Hepatocyte (in vitro differentiated cells): ENCODE results near the gene CRAMP1. TPM values are rescaled to one million over a fixed set of nuclear protein-coding genes. Genes with fewer than 3 reads are reported as not detected.
A peak's percentile ranks its signal among the peaks of the same experiment; 100 is the strongest.

Experiments
- DNase-seq: peaks from one replicate; pipeline ENCODE4 v3.0.0-alpha.2; 2016; ENCODE audit warnings: low spot score
- H2AFZ ChIP-seq: fragments of 200-600 bp; sonication (generic); 2 replicates; pipeline ENCODE4 v1.6.0; 2016; ENCODE audit warnings: antibody characterized with exemption, mild to moderate bottlenecking
- H3K27ac ChIP-seq: fragments of 200-600 bp; sonication (generic); 2 replicates; pipeline ENCODE4 v1.5.1; 2016; ENCODE audit warnings: mild to moderate bottlenecking
- H3K27me3 ChIP-seq: fragments of 200-600 bp; sonication (generic); 2 replicates; pipeline ENCODE4 v1.6.1; 2016
- H3K36me3 ChIP-seq: fragments of 200-600 bp; sonication (generic); replicated peaks from 2 replicates; pipeline ENCODE4 v1.5.1; 2016; ENCODE audit warnings: low read depth; ENCODE audit not compliant: insufficient read depth
- H3K4me1 ChIP-seq: fragments of 200-600 bp; sonication (generic); 2 replicates; pipeline ENCODE4 v1.5.1; 2016; ENCODE audit warnings: mild to moderate bottlenecking, moderate library complexity; ENCODE audit not compliant: insufficient read depth
- H3K4me2 ChIP-seq: fragments of 200-600 bp; sonication (generic); 2 replicates; pipeline ENCODE4 v1.6.0; 2016
- H3K4me3 ChIP-seq: fragments of 200-600 bp; sonication (generic); 2 replicates; pipeline ENCODE4 v1.5.1; 2016; ENCODE audit warnings: mild to moderate bottlenecking
- H3K79me2 ChIP-seq: fragments of 200-600 bp; sonication (generic); 2 replicates; pipeline ENCODE4 v1.6.0; 2017; ENCODE audit warnings: mild to moderate bottlenecking
- H3K9me2 ChIP-seq: fragments of 200-600 bp; sonication (generic); replicated peaks from 2 replicates; pipeline ENCODE4 v1.6.0; 2017; ENCODE audit warnings: mild to moderate bottlenecking; ENCODE audit not compliant: insufficient read depth
- H3K9me3 ChIP-seq: fragments of 200-600 bp; sonication (generic); 2 replicates; pipeline ENCODE4 v1.5.1; 2016; ENCODE audit warnings: low read depth, mild to moderate bottlenecking
- H4K20me1 ChIP-seq: fragments of 200-600 bp; sonication (generic); 2 replicates; pipeline ENCODE4 v1.6.0; 2016; ENCODE audit warnings: mild to moderate bottlenecking; ENCODE audit not compliant: insufficient read depth, poor library complexity, severe bottlenecking
- CTCF ChIP-seq: fragments of 200-600 bp; sonication (generic); IDR thresholded peaks from 2 replicates; pipeline ENCODE4 v1.5.1; 2016; ENCODE audit warnings: antibody characterized with exemption, mild to moderate bottlenecking; ENCODE audit not compliant: poor library complexity
- EZH2 ChIP-seq: fragments of 200-600 bp; sonication (generic); IDR thresholded peaks from 2 replicates; pipeline ENCODE4 v1.6.1; 2016; ENCODE audit warnings: antibody characterized with exemption, mild to moderate bottlenecking, borderline replicate concordance
- EZH2phosphoT487 ChIP-seq: fragments of 200-600 bp; sonication (generic); IDR thresholded peaks from one replicate; pipeline ENCODE4 v1.6.1; 2018; ENCODE audit warnings: antibody characterized with exemption, mild to moderate bottlenecking, low read depth, moderate library complexity; ENCODE audit not compliant: unreplicated experiment, severe bottlenecking
- WGBS: methylation state at CpG from one replicate; pipeline ENCODE4 v1.1.6; 2016; ENCODE audit warnings: low lambda C conversion rate; ENCODE audit errors: missing lambda C conversion rate; 5-methylcytosine and 5-hydroxymethylcytosine counted together
- polyA plus RNA-seq: library from polyadenylated mRNA; unstranded; fragments of >200 nt; fragmentation: Nextera tagmentation; extraction: Ambion mirVana; gene quantifications from 2 replicates; pipeline ENCODE4 v1.2.1, GENCODE V29; 2016
- total RNA-seq: library from RNA; depleted of rRNA; stranded (reverse); fragments of >200 nt; gene quantifications from 2 replicates; pipeline ENCODE4 v1.2.3, GENCODE V29; 2014

Gene CRAMP1
- total and polyA plus RNA-seq, 2 experiments from 2014 or later, result 6.7 to 8.2 TPM

- Histone ChIP-seq H2AFZ (no peak overlapping the region), H3K9me2 (no peaks in the 10 kb centered on the region), H3K4me3 (no peak overlapping the region), H3K27ac (peak overlapping the region; percentile 95), H3K9me3 (no peaks in the 10 kb centered on the region), H4K20me1 (no peaks in the 10 kb centered on the region), H3K4me1 (peaks cover 32% of the 10 kb centered on the region), H3K36me3 (no peaks in the 10 kb centered on the region), H3K79me2 (peaks cover 83% of the 10 kb centered on the region), H3K27me3 (no peaks in the 10 kb centered on the region), H3K4me2 (no peak overlapping the region)
- no peak for DNase-seq
- WGBS, result 87% methylated on average over 17 of the region's 17 CpGs
- TF ChIP-seq CTCF, result no peak
- no peak for TF ChIP-seq EZH2phosphoT487
These were observed 75.5 kb downstream of the CRAMP1 start for GRCh38 chr16:1687427-1688316.

DNA sequence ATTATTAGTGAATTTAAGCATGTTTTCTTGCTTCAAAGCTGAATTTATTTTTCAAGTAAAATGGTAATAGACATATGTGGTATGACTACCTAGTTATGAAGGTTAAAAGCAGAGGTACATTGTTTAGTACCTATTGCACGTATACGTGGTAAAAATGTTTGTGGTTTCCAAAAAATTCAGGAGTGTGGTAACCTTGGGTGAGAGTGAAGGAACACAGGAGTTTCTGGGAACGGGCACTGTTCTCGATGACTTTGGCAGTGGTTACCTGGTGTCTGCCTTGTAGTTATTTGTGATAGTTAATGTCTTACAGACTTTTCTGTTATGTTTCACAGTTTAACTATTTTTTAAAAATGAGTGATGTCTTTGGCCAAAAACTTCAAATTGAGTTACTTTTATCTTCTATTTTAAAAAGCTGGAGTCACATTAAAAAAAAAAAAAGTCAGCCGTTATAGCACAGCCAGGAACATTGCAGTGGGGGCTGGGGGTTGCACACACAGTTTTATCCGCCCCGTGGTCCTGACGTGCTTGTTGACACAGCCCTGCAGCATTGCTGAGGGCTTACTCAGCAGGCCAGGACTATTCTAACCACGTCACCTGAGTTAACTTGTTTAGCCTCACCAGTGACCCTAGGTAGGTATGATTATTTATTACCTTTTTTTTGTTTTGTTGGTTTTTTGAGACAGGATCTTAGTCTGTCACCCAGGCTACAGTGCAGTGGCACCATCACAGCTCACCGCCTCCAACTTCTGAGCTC, 76.8 kb downstream of the CRAMP1 start:
- peak; percentile 91 for DNase-seq
- Histone ChIP-seq H3K4me2 (peak overlapping the region; percentile 62), H4K20me1 (no peaks in the 10 kb centered on the region), H3K9me2 (no peaks in the 10 kb centered on the region), H3K79me2 (peaks cover 81% of the 10 kb centered on the region), H3K4me3 (no peak overlapping the region), H2AFZ (no peak overlapping the region), H3K9me3 (no peaks in the 10 kb centered on the region), H3K27ac (peak overlapping the region; percentile 97), H3K4me1 (peaks cover 32% of the 10 kb centered on the region), H3K27me3 (no peaks in the 10 kb centered on the region), H3K36me3 (no peaks in the 10 kb centered on the region)
- WGBS, result 45% methylated on average over 10 of the region's 10 CpGs
- TF ChIP-seq EZH2phosphoT487 (no peak), CTCF (no peak), EZH2 (no peak)

DNA sequence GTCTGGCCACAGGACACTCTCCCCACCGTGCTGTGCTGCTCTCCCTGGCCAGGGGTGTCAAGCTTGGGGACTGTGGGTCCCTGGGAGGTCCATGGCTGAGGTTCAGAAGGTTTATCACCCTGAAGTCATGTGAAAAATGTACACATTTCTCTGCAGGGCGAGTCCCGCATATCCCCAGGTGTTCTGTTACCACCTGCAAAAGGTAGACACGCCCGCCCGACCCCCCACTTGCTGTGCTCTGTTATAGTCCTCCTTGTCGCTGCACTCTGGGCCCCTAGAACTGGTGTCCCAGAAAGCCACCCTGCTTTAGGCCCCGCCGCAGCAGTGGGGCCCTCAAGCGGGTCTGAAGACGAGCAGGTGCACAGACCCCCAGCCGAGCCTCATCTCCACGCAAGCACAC, 77.7 kb downstream of the CRAMP1 start:
- no peak overlapping the region for H3K4me3 ChIP-seq
- no peaks in the 10 kb centered on the region for H4K20me1 ChIP-seq
- no peaks in the 10 kb centered on the region for H3K9me3 ChIP-seq
- no peak overlapping the region for H2AFZ ChIP-seq
- peaks cover 32% of the 10 kb centered on the region for H3K4me1 ChIP-seq
- H3K4me2 ChIP-seq, result peak overlapping the region; percentile 62
- TF ChIP-seq EZH2phosphoT487, result no peak
- peak; percentile 40 for DNase-seq
- H3K36me3 ChIP-seq, result no peaks in the 10 kb centered on the region
- H3K79me2 ChIP-seq, result peaks cover 79% of the 10 kb centered on the region
- no peaks in the 10 kb centered on the region for H3K9me2 ChIP-seq
- no peaks in the 10 kb centered on the region for H3K27me3 ChIP-seq
- WGBS, result 79% methylated on average over 13 of the region's 13 CpGs
- peak overlapping the region; percentile 97 for H3K27ac ChIP-seq

DNA sequence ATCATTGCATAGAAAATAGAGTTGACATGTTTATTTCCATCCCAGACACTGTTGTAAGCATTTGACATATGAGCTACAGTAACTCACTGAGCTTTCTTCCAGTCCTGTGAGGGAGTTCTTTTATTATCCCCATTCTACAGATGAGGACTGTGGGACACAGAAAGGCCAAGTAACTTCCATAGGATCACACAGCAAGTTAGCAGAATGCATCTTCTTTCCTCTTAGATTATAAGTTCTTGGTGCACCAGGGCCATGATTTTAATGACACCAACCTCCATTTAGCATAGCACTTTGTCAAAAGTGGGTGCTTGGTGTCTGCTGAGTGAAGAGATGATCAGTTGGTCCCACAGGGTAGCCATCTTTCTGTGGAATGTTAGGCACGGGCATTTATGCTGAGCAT, 78.7 kb downstream of the CRAMP1 start:
- Histone ChIP-seq H3K27me3 (no peaks in the 10 kb centered on the region), H4K20me1 (no peaks in the 10 kb centered on the region), H3K4me1 (peaks cover 32% of the 10 kb centered on the region), H3K9me2 (no peaks in the 10 kb centered on the region), H3K4me3 (no peak overlapping the region), H3K9me3 (no peaks in the 10 kb centered on the region), H3K79me2 (peaks cover 69% of the 10 kb centered on the region), H2AFZ (no peak overlapping the region), H3K27ac (peak overlapping the region; percentile 97), H3K4me2 (no peak overlapping the region), H3K36me3 (no peaks in the 10 kb centered on the region)
- TF ChIP-seq EZH2phosphoT487 (no peak), EZH2 (no peak), CTCF (no peak)
- WGBS, result 100% methylated on average over 1 of the region's 1 CpG
- no peak for DNase-seq
